H1 (cell line): ENCODE data around the gene TSHZ2.

Experiments used
- CBX5 ChIP-seq: fragments of 300-800, 300-1000 bp; sonication (generic); IDR thresholded peaks from 2 replicates; pipeline ENCODE4 v1.7.1; 2016; ENCODE audit warnings: antibody characterized with exemption, low read length, low read depth
- CTCF ChIP-seq, 3 experiments: IDR thresholded peaks; 1 replicate in 2 of 3; 2 replicates in 1 of 3; pipeline versions ENCODE4 v1.5.1 to v1.6.1; 2011; ENCODE audit warnings: low read length in 3 of 3, mild to moderate bottlenecking in 3 of 3, inconsistent platforms in 2 of 3, low read depth in 1 of 3, moderate library complexity in 1 of 3; ENCODE audit not compliant: insufficient read depth in 1 of 3; ENCODE audit errors: control extremely low read depth in 1 of 3
- EZH2 ChIP-seq: fragments of 200-600 bp; sonication (generic); IDR thresholded peaks from 2 replicates; pipeline ENCODE4 v1.7.1; 2012; ENCODE audit warnings: low read depth, mild to moderate bottlenecking, moderate library complexity, low read length, inconsistent platforms; ENCODE audit not compliant: severe bottlenecking
- GABPA ChIP-seq: IDR thresholded peaks from 2 replicates; pipeline ENCODE4 v1.6.1; 2011; ENCODE audit warnings: mild to moderate bottlenecking, low read length, moderate library complexity, borderline replicate concordance; ENCODE audit not compliant: insufficient read depth
- JUND ChIP-seq: IDR thresholded peaks from 2 replicates; pipeline ENCODE4 v1.6.1; 2011; ENCODE audit warnings: mild to moderate bottlenecking, improper control_type of control experiment, low read length
- KDM1A ChIP-seq: fragments of 200-600, 300-600 bp; sonication (generic); IDR thresholded peaks from 2 replicates; pipeline ENCODE4 v1.7.1; 2016; ENCODE audit warnings: mild to moderate bottlenecking, low read length, borderline replicate concordance
- POLR2A ChIP-seq, 2 experiments: IDR thresholded peaks; 1 replicate in 1 of 2; 2 replicates in 1 of 2; pipeline ENCODE4 v1.6.1; 2011; ENCODE audit warnings: low read depth in 2 of 2, low read length in 2 of 2, mild to moderate bottlenecking in 2 of 2; ENCODE audit errors: control extremely low read depth in 1 of 2
- POLR2AphosphoS5 ChIP-seq: IDR thresholded peaks from 2 replicates; pipeline ENCODE4 v1.6.1; 2011; ENCODE audit warnings: low read depth, low read length
- TAF1 ChIP-seq: IDR thresholded peaks from 2 replicates; pipeline ENCODE4 v1.6.1; 2011; ENCODE audit warnings: mild to moderate bottlenecking, low read depth, low read length
- USF2 ChIP-seq: IDR thresholded peaks from 2 replicates; pipeline ENCODE4 v1.6.1; 2011; ENCODE audit warnings: low read length, improper control_type of control experiment
- YY1 ChIP-seq: IDR thresholded peaks from 2 replicates; pipeline ENCODE4 v1.6.1; 2011; ENCODE audit warnings: low read depth, mild to moderate bottlenecking, low read length

DNA sequence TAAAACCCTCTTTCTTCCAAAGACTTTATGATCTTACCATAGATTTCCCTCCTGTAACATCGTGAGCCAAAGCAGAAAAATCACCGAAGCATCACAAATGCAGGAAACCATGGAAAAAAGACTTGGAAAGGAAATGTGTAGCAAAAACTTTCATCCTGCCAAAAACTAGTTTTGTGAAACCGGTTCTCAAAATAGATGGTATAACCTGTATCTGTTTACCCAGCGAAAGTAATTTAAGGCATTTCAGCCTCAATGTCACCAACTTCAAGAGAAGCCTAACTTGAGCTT, 407.6 kb downstream of the TSHZ2 start:
- TF ChIP-seq TAF1 (no peak), POLR2A (IDR thresholded peaks at IDR 0.05; ENCODE audit: control extremely low read depth in 1 of 2, low read depth in 2 of 2, low read length in 2 of 2) (no peak), CTCF (IDR thresholded peaks at IDR 0.05; ENCODE audit: control extremely low read depth in 1 of 3, insufficient read depth in 1 of 3, low read depth in 1 of 3, low read length in 3 of 3) (no peak), CBX5 (no peak), POLR2AphosphoS5 (no peak), USF2 (no peak), JUND (no peak), KDM1A (no peak), EZH2 (no peak), GABPA (no peak), YY1 (no peak)
